ENCODE results near the gene NBR1.
"Not testable (repeated sequence)": the region's sequence is repeated elsewhere in the genome, so short reads cannot be mapped to it uniquely, and the experiment has no call there.

NBR1 gene

GRCh38 chr17:43138531-43138930 is 32.5 kb upstream of the NBR1 start:
- H3K79me1 ChIP-seq (replicated peaks; ENCODE audit: low read length, poor library complexity, severe bottlenecking); H3K9ac ChIP-seq (ENCODE audit: low read length); H3K18ac ChIP-seq (ENCODE audit: low read depth in 1 of 2, low read length in 2 of 2); H2BK120ac ChIP-seq (ENCODE audit: low read depth, low read length); H3K9me3 ChIP-seq (ENCODE audit: control insufficient read depth, low read length); H3K4me2 ChIP-seq (ENCODE audit: low read length, poor library complexity, severe bottlenecking); H3K27me3 ChIP-seq (ENCODE audit: control insufficient read depth in 1 of 2, insufficient read depth in 1 of 2, low read length in 2 of 2); H2BK12ac ChIP-seq (ENCODE audit: low read length in 2 of 2); H3K4ac ChIP-seq (ENCODE audit: low read depth in 1 of 2, low read length in 2 of 2); H2AFZ ChIP-seq (ENCODE audit: low read depth, low read length); H2BK15ac ChIP-seq (ENCODE audit: low read depth, poor library complexity, severe bottlenecking); H3K27ac ChIP-seq (ENCODE audit: low read length, poor library complexity, severe bottlenecking); H4K8ac ChIP-seq (ENCODE audit: low read length); H4K91ac ChIP-seq (ENCODE audit: low read length); H3K14ac ChIP-seq (ENCODE audit: low read length in 2 of 2); DNase-seq; H2BK5ac ChIP-seq (ENCODE audit: low read depth, low read length, poor library complexity, severe bottlenecking); H3K4me1 ChIP-seq (ENCODE audit: control insufficient read depth, insufficient read depth, low read depth, low read length); H2AK5ac ChIP-seq (ENCODE audit: low read length, severe bottlenecking); H3K23ac ChIP-seq (ENCODE audit: low read length in 2 of 2); H3K4me3 ChIP-seq (ENCODE audit: insufficient read depth in 1 of 2, low read depth in 1 of 2, low read length in 2 of 2): not testable (repeated sequence)
- H3K36me3 ChIP-seq (ENCODE audit: control insufficient read depth in 1 of 2, insufficient read depth in 2 of 2, low read depth in 1 of 2, low read length in 2 of 2): peaks cover 23 to 33% of the 10 kb centered on the region in 2 experiments
- WGBS: 94% methylated on average over 4 of the region's 4 CpGs

- Histone ChIP-seq H3K4ac (ENCODE audit: low read depth in 1 of 2, low read length in 2 of 2) (no peak overlapping the region), H3K9me3 (ENCODE audit: control insufficient read depth, low read length) (no peaks in the 10 kb centered on the region), H3K18ac (ENCODE audit: low read depth in 1 of 2, low read length in 2 of 2) (no peak overlapping the region), H4K91ac (ENCODE audit: low read length) (no peak overlapping the region), H2BK120ac (ENCODE audit: low read depth, low read length) (no peak overlapping the region), H3K4me3 (ENCODE audit: insufficient read depth in 1 of 2, low read depth in 1 of 2, low read length in 2 of 2) (no peak overlapping the region), H3K23ac (ENCODE audit: low read length in 2 of 2) (no peak overlapping the region), H4K8ac (ENCODE audit: low read length) (no peak overlapping the region), H2BK15ac (ENCODE audit: low read depth, poor library complexity, severe bottlenecking) (no peak overlapping the region), H3K4me2 (ENCODE audit: low read length, poor library complexity, severe bottlenecking) (no peak overlapping the region), H2AFZ (ENCODE audit: low read depth, low read length) (no peak overlapping the region), H3K36me3 (ENCODE audit: control insufficient read depth in 1 of 2, insufficient read depth in 2 of 2, low read depth in 1 of 2, low read length in 2 of 2) (peaks cover 6 to 17% of the 10 kb centered on the region in 2 experiments), H3K9ac (ENCODE audit: low read length) (no peak overlapping the region), H2BK12ac (ENCODE audit: low read length in 2 of 2) (no peak overlapping the region), H2AK5ac (ENCODE audit: low read length, severe bottlenecking) (no peak overlapping the region), H3K27ac (ENCODE audit: low read length, poor library complexity, severe bottlenecking) (no peak overlapping the region), H3K79me1 (replicated peaks; ENCODE audit: low read length, poor library complexity, severe bottlenecking) (peaks cover 4% of the 10 kb centered on the region), H3K4me1 (ENCODE audit: control insufficient read depth, insufficient read depth, low read depth, low read length) (peaks cover 2% of the 10 kb centered on the region), H3K14ac (ENCODE audit: low read length in 2 of 2) (no peak overlapping the region), H3K27me3 (ENCODE audit: control insufficient read depth in 1 of 2, insufficient read depth in 1 of 2, low read length in 2 of 2) (no peaks in the 10 kb centered on the region), H2BK5ac (ENCODE audit: low read depth, low read length, poor library complexity, severe bottlenecking) (no peak overlapping the region)
- WGBS: 94% methylated on average over 11 of the region's 11 CpGs
- no peak for DNase-seq
These were observed 30.4 kb upstream of the NBR1 start for GRCh38 chr17:43140396-43141332.

GRCh38 chr17:43142153-43142552 is 28.9 kb upstream of the NBR1 start:
- no peak for DNase-seq
- H3K9ac ChIP-seq (ENCODE audit: low read length): no peak overlapping the region
- no peak overlapping the region for H2BK15ac ChIP-seq (ENCODE audit: low read depth, poor library complexity, severe bottlenecking)
- no peak overlapping the region for H3K4me3 ChIP-seq (ENCODE audit: insufficient read depth in 1 of 2, low read depth in 1 of 2, low read length in 2 of 2)
- H2BK12ac ChIP-seq (ENCODE audit: low read length in 2 of 2): no peak overlapping the region
- H4K91ac ChIP-seq (ENCODE audit: low read length): no peak overlapping the region
- no peaks in the 10 kb centered on the region for H3K9me3 ChIP-seq (ENCODE audit: control insufficient read depth, low read length)
- peaks cover 3 to 14% of the 10 kb centered on the region in 2 experiments for H3K36me3 ChIP-seq (ENCODE audit: control insufficient read depth in 1 of 2, insufficient read depth in 2 of 2, low read depth in 1 of 2, low read length in 2 of 2)
- no peak overlapping the region for H2BK5ac ChIP-seq (ENCODE audit: low read depth, low read length, poor library complexity, severe bottlenecking)
- H3K14ac ChIP-seq (ENCODE audit: low read length in 2 of 2): no peak overlapping the region
- H3K79me1 ChIP-seq (replicated peaks; ENCODE audit: low read length, poor library complexity, severe bottlenecking): peaks cover 3% of the 10 kb centered on the region
- H3K4me2 ChIP-seq (ENCODE audit: low read length, poor library complexity, severe bottlenecking): no peak overlapping the region
- no peak overlapping the region for H4K8ac ChIP-seq (ENCODE audit: low read length)
- H3K4ac ChIP-seq (ENCODE audit: low read depth in 1 of 2, low read length in 2 of 2): no peak overlapping the region
- no peak overlapping the region for H2AK5ac ChIP-seq (ENCODE audit: low read length, severe bottlenecking)
- H3K27me3 ChIP-seq (ENCODE audit: control insufficient read depth in 1 of 2, insufficient read depth in 1 of 2, low read length in 2 of 2): no peaks in the 10 kb centered on the region
- WGBS: 91% methylated on average over 4 of the region's 5 CpGs
- H2BK120ac ChIP-seq (ENCODE audit: low read depth, low read length): no peak overlapping the region
- H3K4me1 ChIP-seq (ENCODE audit: control insufficient read depth, insufficient read depth, low read depth, low read length): peaks cover 2% of the 10 kb centered on the region
- no peak overlapping the region for H3K23ac ChIP-seq (ENCODE audit: low read length in 2 of 2)
- no peak overlapping the region for H2AFZ ChIP-seq (ENCODE audit: low read depth, low read length)
- H3K27ac ChIP-seq (ENCODE audit: low read length, poor library complexity, severe bottlenecking): no peak overlapping the region
- no peak overlapping the region for H3K18ac ChIP-seq (ENCODE audit: low read depth in 1 of 2, low read length in 2 of 2)

- Histone ChIP-seq H2AK5ac (ENCODE audit: low read length, severe bottlenecking) (no peak overlapping the region), H3K4me2 (ENCODE audit: low read length, poor library complexity, severe bottlenecking) (no peak overlapping the region), H3K9me3 (ENCODE audit: control insufficient read depth, low read length) (no peaks in the 10 kb centered on the region), H3K36me3 (ENCODE audit: control insufficient read depth in 1 of 2, insufficient read depth in 2 of 2, low read depth in 1 of 2, low read length in 2 of 2) (peaks cover 3 to 14% of the 10 kb centered on the region in 2 experiments), H3K18ac (ENCODE audit: low read depth in 1 of 2, low read length in 2 of 2) (no peak overlapping the region), H3K14ac (ENCODE audit: low read length in 2 of 2) (no peak overlapping the region), H3K4ac (ENCODE audit: low read depth in 1 of 2, low read length in 2 of 2) (no peak overlapping the region), H3K27me3 (ENCODE audit: control insufficient read depth in 1 of 2, insufficient read depth in 1 of 2, low read length in 2 of 2) (no peaks in the 10 kb centered on the region), H3K4me3 (ENCODE audit: insufficient read depth in 1 of 2, low read depth in 1 of 2, low read length in 2 of 2) (no peak overlapping the region), H3K27ac (ENCODE audit: low read length, poor library complexity, severe bottlenecking) (no peak overlapping the region), H4K91ac (ENCODE audit: low read length) (no peak overlapping the region), H2BK15ac (ENCODE audit: low read depth, poor library complexity, severe bottlenecking) (no peak overlapping the region), H2BK12ac (ENCODE audit: low read length in 2 of 2) (no peak overlapping the region), H2AFZ (ENCODE audit: low read depth, low read length) (no peak overlapping the region), H3K4me1 (ENCODE audit: control insufficient read depth, insufficient read depth, low read depth, low read length) (peaks cover 2% of the 10 kb centered on the region), H2BK120ac (ENCODE audit: low read depth, low read length) (no peak overlapping the region), H3K79me1 (replicated peaks; ENCODE audit: low read length, poor library complexity, severe bottlenecking) (peaks cover 3% of the 10 kb centered on the region), H3K23ac (ENCODE audit: low read length in 2 of 2) (no peak overlapping the region), H3K9ac (ENCODE audit: low read length) (no peak overlapping the region), H4K8ac (ENCODE audit: low read length) (no peak overlapping the region), H2BK5ac (ENCODE audit: low read depth, low read length, poor library complexity, severe bottlenecking) (no peak overlapping the region)
- 94% methylated on average over 4 of the region's 5 CpGs for WGBS
- DNase-seq: no peak
These were observed 27.8 kb upstream of the NBR1 start for GRCh38 chr17:43143201-43143600.
